Uterus (tissue), 4 donors: ENCODE data around the gene USP17L13. TPM values are rescaled to one million over a fixed set of nuclear protein-coding genes. Genes with fewer than 3 reads are reported as not detected.
"Not testable (repeated sequence)": the region's sequence is repeated elsewhere in the genome, so short reads cannot be mapped to it uniquely, and the experiment has no call there.

Experiments
- DNase-seq, 2 donors: peaks; one replicate each; pipeline ENCODE4 v3.0.0-alpha.2; 2019 to 2020
- H3K27ac ChIP-seq, 2 donors: fragments of 200-600 bp; sonication (generic); 1 replicate in 1 of 2; 2 replicates in 1 of 2; pipeline ENCODE4 v1.5.1; 2016 to 2018
- H3K27me3 ChIP-seq, 2 donors: fragments of 200-600 bp; sonication (generic); one replicate each; pipeline ENCODE4 v1.5.1; 2018 to 2019; ENCODE audit warnings: control low read depth in 1 of 2
- H3K36me3 ChIP-seq, 2 donors: fragments of 200-600 bp; sonication (generic); one replicate each; pipeline ENCODE4 v1.5.1; 2019; ENCODE audit warnings: control low read depth in 1 of 2
- H3K4me1 ChIP-seq, 2 donors: fragments of 200-600 bp; sonication (generic); one replicate each; pipeline ENCODE4 v1.5.1; 2018 to 2019; ENCODE audit warnings: control low read depth in 1 of 2
- H3K4me3 ChIP-seq, 2 donors: fragments of 200-600 bp; sonication (generic); 1 replicate in 1 of 2; 2 replicates in 1 of 2; pipeline ENCODE4 v1.5.1; 2018 to 2019; ENCODE audit warnings: mild to moderate bottlenecking in 1 of 2
- H3K9me3 ChIP-seq, 2 donors: fragments of 200-600 bp; sonication (generic); one replicate each; pipeline ENCODE4 v1.5.1; 2019; ENCODE audit warnings: control low read depth in 1 of 2
- intact Hi-C: fragments of 100-400 bp; cut with DNase I; formaldehyde crosslinking; loops from one replicate; pipeline ENCODE4 v1.15.1; 2023; ENCODE audit warnings: low total_unique reads
- total RNA-seq, 4 donors: library from RNA; depleted of rRNA in 3 of 4; stranded (reverse); fragments of >200 nt in 3 of 4; gene quantifications; one replicate each; pipeline versions ENCODE4 v1.1.0 to v1.2.4, GENCODE V29; 2014 to 2023
- donor health status: DM: yes; HTN: yes; CAD: no.

Gene USP17L13
- not detected for total RNA-seq

- H3K27me3 ChIP-seq, H3K36me3 ChIP-seq, intact Hi-C loops, H3K4me1 ChIP-seq, H3K27ac ChIP-seq, H3K9me3 ChIP-seq, DNase-seq, H3K4me3 ChIP-seq: not testable (repeated sequence)
Observed at GRCh38 chr4:9224596-9224995, at the start of gene USP17L13. Gene USP17L13 (plus strand): TSS chr4:9224896. CDS start chr4:9224896, 0 bp downstream.

DNA sequence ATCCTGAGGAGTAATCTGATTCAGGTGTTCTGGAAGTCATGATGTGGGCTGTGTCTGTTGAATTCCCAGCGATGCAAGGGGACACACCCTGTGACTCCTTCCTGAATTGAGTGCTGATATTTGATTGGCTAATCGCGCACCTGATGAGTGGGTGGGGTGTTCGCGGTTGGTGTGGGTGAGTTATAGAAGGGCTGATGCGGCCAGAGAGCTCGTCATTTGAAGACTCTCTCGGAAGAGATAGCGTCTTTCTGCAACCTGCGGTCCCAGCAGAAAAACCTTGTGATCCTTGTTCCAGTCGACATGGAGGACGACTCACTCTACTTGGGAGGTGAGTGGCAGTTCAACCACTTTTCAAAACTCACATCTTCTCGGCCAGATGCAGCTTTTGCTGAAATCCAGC lies 14.3 kb upstream of the USP17L13 start, which contains the start of gene USP17L10:
TSS of gene USP17L10 (plus strand) at position 301 of the 400 bp plus-strand sequence. CDS start at position 301, 0 bp downstream.
- H3K27me3 ChIP-seq: not testable (repeated sequence)

GRCh38 chr4:9214701-9215100 lies 10.0 kb upstream of the USP17L13 start:
- not testable (repeated sequence) for H3K27me3 ChIP-seq, H3K9me3 ChIP-seq

More for the DNA sequence above, 14.3 kb upstream of the USP17L13 start, which contains the start of gene USP17L10:
- H3K27ac ChIP-seq, intact Hi-C loops, H3K36me3 ChIP-seq, H3K4me1 ChIP-seq, DNase-seq, H3K9me3 ChIP-seq, H3K4me3 ChIP-seq: not testable (repeated sequence)

DNA sequence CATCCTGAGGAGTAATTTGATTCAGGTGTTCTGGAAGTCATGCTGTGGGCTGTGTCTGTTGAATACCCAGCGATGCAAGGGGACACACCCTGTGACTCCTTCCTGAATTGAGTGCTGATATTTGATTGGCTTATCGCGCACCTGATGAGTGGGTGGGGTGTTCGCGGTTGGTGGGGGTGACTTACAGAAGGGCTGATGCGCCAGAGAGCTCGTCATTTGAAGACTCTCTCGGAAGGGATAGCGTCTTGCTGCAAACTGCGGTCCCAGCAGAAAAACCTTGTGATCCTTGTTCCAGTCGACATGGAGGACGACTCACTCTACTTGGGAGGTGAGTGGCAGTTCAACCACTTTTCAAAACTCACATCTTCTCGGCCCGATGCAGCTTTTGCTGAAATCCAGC lies 9.6 kb upstream of the USP17L13 start, which contains the start of gene USP17L11:
TSS of gene USP17L11 (plus strand) at position 301 of the 400 bp plus-strand sequence. CDS start at position 301, 0 bp downstream.
- H3K27me3 ChIP-seq, H3K4me1 ChIP-seq, H3K4me3 ChIP-seq, H3K27ac ChIP-seq, H3K36me3 ChIP-seq, H3K9me3 ChIP-seq, DNase-seq, intact Hi-C loops: not testable (repeated sequence)

More at GRCh38 chr4:9214701-9215100, 10.0 kb upstream of the USP17L13 start:
- H3K4me3 ChIP-seq, H3K4me1 ChIP-seq, H3K36me3 ChIP-seq, intact Hi-C loops, H3K27ac ChIP-seq: not testable (repeated sequence)
- DNase-seq: peak in 1 of 2 donors; percentile 9

DNA sequence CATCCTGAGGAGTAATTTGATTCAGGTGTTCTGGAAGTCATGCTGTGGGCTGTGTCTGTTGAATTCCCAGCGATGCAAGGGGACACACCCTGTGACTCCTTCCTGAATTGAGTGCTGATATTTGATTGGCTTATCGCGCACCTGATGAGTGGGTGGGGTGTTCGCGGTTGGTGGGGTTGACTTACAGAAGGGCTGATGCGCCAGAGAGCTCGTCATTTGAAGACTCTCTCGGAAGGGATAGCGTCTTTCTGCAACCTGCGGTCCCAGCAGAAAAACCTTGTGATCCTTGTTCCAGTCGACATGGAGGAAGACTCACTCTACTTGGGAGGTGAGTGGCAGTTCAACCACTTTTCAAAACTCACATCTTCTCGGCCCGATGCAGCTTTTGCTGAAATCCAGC lies 4.8 kb upstream of the USP17L13 start, which contains the start of gene USP17L12:
TSS of gene USP17L12 (plus strand) at position 301 of the 400 bp plus-strand sequence. CDS start at position 301, 0 bp downstream.
- intact Hi-C loops: not testable (repeated sequence)

GRCh38 chr4:9230249-9230648 lies 5.6 kb downstream of the USP17L13 start:
- H3K27me3 ChIP-seq, H3K4me3 ChIP-seq, intact Hi-C loops, H3K27ac ChIP-seq, H3K4me1 ChIP-seq, H3K36me3 ChIP-seq, H3K9me3 ChIP-seq, DNase-seq: not testable (repeated sequence)

More for the DNA sequence above, 4.8 kb upstream of the USP17L13 start, which contains the start of gene USP17L12:
- H3K9me3 ChIP-seq, H3K4me1 ChIP-seq, H3K36me3 ChIP-seq, H3K27me3 ChIP-seq, H3K4me3 ChIP-seq, DNase-seq, H3K27ac ChIP-seq: not testable (repeated sequence)

DNA sequence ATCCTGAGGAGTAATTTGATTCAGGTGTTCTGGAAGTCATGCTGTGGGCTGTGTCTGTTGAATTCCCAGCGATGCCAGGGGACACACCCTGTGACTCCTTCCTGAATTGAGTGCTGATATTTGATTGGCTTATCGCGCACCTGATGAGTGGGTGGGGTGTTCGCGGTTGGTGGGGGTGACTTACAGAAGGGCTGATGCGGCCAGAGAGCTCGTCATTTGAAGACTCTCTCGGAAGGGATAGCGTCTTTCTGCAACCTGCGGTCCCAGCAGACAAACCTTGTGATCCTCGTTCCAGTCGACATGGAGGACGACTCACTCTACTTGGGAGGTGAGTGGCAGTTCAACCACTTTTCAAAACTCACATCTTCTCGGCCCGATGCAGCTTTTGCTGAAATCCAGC lies 9.4 kb downstream of the USP17L13 start, which contains the start of gene USP17L15:
TSS of gene USP17L15 (plus strand) at position 301 of the 400 bp plus-strand sequence. CDS start at position 301, 0 bp downstream.
- DNase-seq, H3K27ac ChIP-seq, H3K4me1 ChIP-seq, intact Hi-C loops, H3K36me3 ChIP-seq, H3K9me3 ChIP-seq, H3K27me3 ChIP-seq, H3K4me3 ChIP-seq: not testable (repeated sequence)

DNA sequence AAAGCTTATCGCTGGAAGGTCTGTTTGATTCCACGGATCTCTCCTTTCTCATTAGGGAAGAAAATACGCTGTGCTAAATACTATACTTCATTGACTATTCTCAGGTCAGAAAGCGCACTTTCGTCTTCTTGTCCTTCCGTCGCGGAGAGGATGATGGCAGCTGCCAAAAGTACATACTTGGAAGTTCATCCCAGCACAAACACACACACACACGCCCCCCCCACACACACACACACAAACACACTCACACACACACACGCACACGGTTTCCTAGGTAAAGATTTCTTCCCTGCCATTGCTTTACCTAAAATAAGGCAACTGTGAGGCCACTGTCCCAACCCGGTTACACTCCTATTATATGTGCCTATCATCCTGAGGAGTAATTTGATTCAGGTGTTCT lies 13.8 kb downstream of the USP17L13 start:
- intact Hi-C loops, H3K4me1 ChIP-seq, H3K9me3 ChIP-seq, H3K27me3 ChIP-seq, H3K4me3 ChIP-seq, H3K27ac ChIP-seq, H3K36me3 ChIP-seq: not testable (repeated sequence)
- DNase-seq: peak in 1 of 2 donors; percentile 5

GRCh38 chr4:9243579-9243978 lies 18.9 kb downstream of the USP17L13 start, which contains the start of gene USP17L17:
Gene USP17L17 (plus strand): TSS chr4:9243879. CDS start chr4:9243879, 0 bp downstream.
- intact Hi-C loops: not testable (repeated sequence)

GRCh38 chr4:9247953-9248680 lies 23.4 kb downstream of the USP17L13 start, which contains the start of gene USP17L18:
Gene USP17L18 (plus strand): TSS chr4:9248630. CDS start chr4:9248630, 0 bp downstream.
- H3K27ac ChIP-seq, H3K4me3 ChIP-seq, H3K4me1 ChIP-seq, H3K36me3 ChIP-seq, H3K27me3 ChIP-seq, H3K9me3 ChIP-seq, intact Hi-C loops: not testable (repeated sequence)
- peak in 1 of 2 donors; percentile 16 for DNase-seq

More at GRCh38 chr4:9243579-9243978, 18.9 kb downstream of the USP17L13 start, which contains the start of gene USP17L17:
- DNase-seq, H3K36me3 ChIP-seq, H3K4me3 ChIP-seq, H3K4me1 ChIP-seq, H3K27me3 ChIP-seq, H3K27ac ChIP-seq, H3K9me3 ChIP-seq: not testable (repeated sequence)

DNA sequence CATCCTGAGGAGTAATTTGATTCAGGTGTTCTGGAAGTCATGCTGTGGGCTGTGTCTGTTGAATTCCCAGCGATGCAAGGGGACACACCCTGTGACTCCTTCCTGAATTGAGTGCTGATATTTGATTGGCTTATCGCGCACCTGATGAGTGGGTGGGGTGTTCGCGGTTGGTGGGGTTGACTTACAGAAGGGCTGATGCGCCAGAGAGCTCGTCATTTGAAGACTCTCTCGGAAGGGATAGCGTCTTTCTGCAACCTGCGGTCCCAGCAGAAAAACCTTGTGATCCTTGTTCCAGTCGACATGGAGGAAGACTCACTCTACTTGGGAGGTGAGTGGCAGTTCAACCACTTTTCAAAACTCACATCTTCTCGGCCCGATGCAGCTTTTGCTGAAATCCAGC lies 28.4 kb downstream of the USP17L13 start, which contains the start of gene USP17L19:
TSS of gene USP17L19 (plus strand) at position 301 of the 400 bp plus-strand sequence. CDS start at position 301, 0 bp downstream.
- H3K4me1 ChIP-seq, DNase-seq, H3K27ac ChIP-seq, intact Hi-C loops, H3K36me3 ChIP-seq, H3K9me3 ChIP-seq, H3K27me3 ChIP-seq, H3K4me3 ChIP-seq: not testable (repeated sequence)

- intact Hi-C loops, H3K36me3 ChIP-seq, H3K4me1 ChIP-seq, DNase-seq, H3K27ac ChIP-seq, H3K27me3 ChIP-seq, H3K4me3 ChIP-seq, H3K9me3 ChIP-seq: not testable (repeated sequence)
Observed at GRCh38 chr4:9257824-9258223, 33.1 kb downstream of the USP17L13 start, which contains the start of gene USP17L20. Gene USP17L20 (plus strand): TSS chr4:9258124. CDS start chr4:9258124, 0 bp downstream.

GRCh38 chr4:9262572-9262971 lies 37.9 kb downstream of the USP17L13 start, which contains the start of gene USP17L21:
Gene USP17L21 (plus strand): TSS chr4:9262872. CDS start chr4:9262872, 0 bp downstream.
- H3K9me3 ChIP-seq, H3K36me3 ChIP-seq, intact Hi-C loops, H3K4me3 ChIP-seq, H3K4me1 ChIP-seq, DNase-seq, H3K27me3 ChIP-seq, H3K27ac ChIP-seq: not testable (repeated sequence)
